LHCN-M2 (cell line): Measurements from ENCODE around the gene UNC93B1. TPM values are rescaled to one million over a fixed set of nuclear protein-coding genes. Genes with fewer than 3 reads are reported as not detected.

Experiments
- DNase-seq: peaks from one replicate; pipeline ENCODE4 v3.0.0-alpha.2; 2012; ENCODE audit warnings: low read depth
- total RNA-seq: library from RNA; depleted of rRNA; stranded (reverse); fragments of >200 nt; gene quantifications from 2 replicates; pipeline ENCODE4 v1.2.3, GENCODE V29; 2014

Gene UNC93B1
- total RNA-seq, 1 experiment from 2014 or later, result 21.9 TPM

GRCh38 chr11:68040101-68040956, 36.4 kb upstream of the UNC93B1 start:
- DNase-seq, result peak; percentile 55

GRCh38 chr11:68039526-68040086, 35.7 kb upstream of the UNC93B1 start:
- DNase-seq, result no peak

- peak; percentile 72 for DNase-seq
Observed at GRCh38 chr11:68038718-68039525, 35.0 kb upstream of the UNC93B1 start, which contains the start of gene TCIRG1. Gene TCIRG1, plus strand, starts transcription at chr11:68039025. Its CDS starts 2,247 bp downstream, at chr11:68041272.

- DNase-seq, result peak; percentile 43
Observed at GRCh38 chr11:68038226-68038717, 34.4 kb upstream of the UNC93B1 start.

- DNase-seq, result no peak
Observed at GRCh38 chr11:68037411-68038225, 33.7 kb upstream of the UNC93B1 start.

- DNase-seq, result no peak
Observed at GRCh38 chr11:68036717-68037239, 32.9 kb upstream of the UNC93B1 start.

GRCh38 chr11:68036141-68036716, 32.3 kb upstream of the UNC93B1 start:
- DNase-seq, result no peak

GRCh38 chr11:68035266-68035876, 31.5 kb upstream of the UNC93B1 start:
- DNase-seq, result no peak

- DNase-seq, result no peak
Observed at GRCh38 chr11:68033708-68034045, 29.8 kb upstream of the UNC93B1 start.

GRCh38 chr11:68032997-68033707, 29.3 kb upstream of the UNC93B1 start:
- DNase-seq, result no peak

GRCh38 chr11:68032003-68032402, 28.1 kb upstream of the UNC93B1 start:
- DNase-seq, result no peak

- DNase-seq, result no peak
Observed at GRCh38 chr11:68031144-68031464, 27.2 kb upstream of the UNC93B1 start.

- peak; percentile 99 for DNase-seq
Observed at GRCh38 chr11:68030318-68031143, 26.6 kb upstream of the UNC93B1 start, which contains the start of gene NDUFS8. Gene NDUFS8, plus strand, starts transcription at chr11:68030681. Its CDS starts 1,471 bp downstream, at chr11:68032152.

GRCh38 chr11:68028802-68029545, 25.1 kb upstream of the UNC93B1 start:
- DNase-seq, result peak; percentile 59

- no peak for DNase-seq
Observed at GRCh38 chr11:68027667-68028066, 23.8 kb upstream of the UNC93B1 start.

- DNase-seq, result no peak
Observed at GRCh38 chr11:68026391-68027105, 22.7 kb upstream of the UNC93B1 start.

GRCh38 chr11:68025047-68025446, 21.1 kb upstream of the UNC93B1 start:
- no peak for DNase-seq
